GM18868 (cell line): ENCODE results near the gene MLLT1.

Experiments used
- ATAC-seq: cut with Tn5 transposase; IDR thresholded peaks from one replicate; pipeline ENCODE4 v1.9.1; 2021; ENCODE audit warnings: mild to moderate bottlenecking, moderate library complexity; ENCODE audit not compliant: unreplicated experiment

The MLLT1 gene

GRCh38 chr19:6223461-6224307 lies 56.1 kb downstream of the MLLT1 start:
- no peak for ATAC-seq

DNA sequence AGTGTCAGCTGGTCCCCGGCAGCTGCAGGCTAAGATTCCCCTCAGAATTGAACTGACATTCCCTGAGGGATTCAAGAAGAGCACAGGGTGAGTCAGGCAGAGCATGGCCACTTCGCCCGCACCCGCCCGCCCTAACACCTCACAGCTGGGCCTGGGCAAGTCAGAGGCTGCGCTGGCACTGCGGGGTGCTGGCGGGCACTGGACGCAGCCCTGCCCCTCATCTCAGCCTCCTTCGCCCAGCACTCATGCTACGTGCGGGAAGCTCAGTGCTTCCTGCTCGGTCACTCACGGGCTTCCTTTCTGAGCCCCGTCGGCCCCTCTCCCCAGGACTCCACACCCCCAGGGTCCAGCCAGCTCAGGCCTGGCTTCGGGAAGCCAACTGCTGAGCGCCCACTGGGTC lies 56.9 kb downstream of the MLLT1 start:
- no peak for ATAC-seq

- ATAC-seq = no peak
Measured at GRCh38 chr19:6221878-6222746, 57.7 kb downstream of the MLLT1 start.

DNA sequence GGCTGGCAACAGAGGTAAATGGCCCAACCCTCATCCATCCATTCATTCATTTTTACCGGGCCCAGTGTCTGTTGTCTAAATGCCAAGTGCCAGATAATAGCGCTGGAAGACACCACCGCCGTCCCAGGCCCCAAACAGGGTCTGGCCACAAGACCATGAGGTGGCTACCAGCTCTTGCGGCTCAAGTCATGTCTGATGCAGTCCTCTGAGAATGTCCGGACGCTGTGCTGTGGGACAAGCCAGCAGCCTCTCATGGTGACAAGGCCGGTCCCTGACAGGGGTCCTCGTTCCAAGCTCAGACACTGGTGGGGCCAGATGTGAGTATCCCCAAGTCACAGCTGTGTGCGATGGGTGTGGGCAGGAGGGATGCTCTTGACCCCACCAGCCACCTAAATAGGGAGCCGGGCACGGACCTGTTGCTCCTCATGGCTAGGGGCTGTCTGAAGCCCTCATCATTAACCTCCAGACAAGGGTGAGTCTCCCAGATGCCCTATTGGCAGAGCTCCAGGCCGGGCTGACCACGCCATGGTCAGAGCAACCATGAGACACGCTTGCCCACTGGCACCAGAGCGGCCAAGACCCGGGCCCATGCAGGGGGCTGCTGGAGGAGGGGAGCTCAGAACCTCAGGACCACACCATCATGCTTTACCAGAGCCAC lies 58.4 kb downstream of the MLLT1 start:
- no peak for ATAC-seq

- ATAC-seq = no peak
Measured at GRCh38 chr19:6220385-6221191, 59.2 kb downstream of the MLLT1 start.

- no peak for ATAC-seq
Measured at GRCh38 chr19:6219586-6220290, 60.0 kb downstream of the MLLT1 start.

DNA sequence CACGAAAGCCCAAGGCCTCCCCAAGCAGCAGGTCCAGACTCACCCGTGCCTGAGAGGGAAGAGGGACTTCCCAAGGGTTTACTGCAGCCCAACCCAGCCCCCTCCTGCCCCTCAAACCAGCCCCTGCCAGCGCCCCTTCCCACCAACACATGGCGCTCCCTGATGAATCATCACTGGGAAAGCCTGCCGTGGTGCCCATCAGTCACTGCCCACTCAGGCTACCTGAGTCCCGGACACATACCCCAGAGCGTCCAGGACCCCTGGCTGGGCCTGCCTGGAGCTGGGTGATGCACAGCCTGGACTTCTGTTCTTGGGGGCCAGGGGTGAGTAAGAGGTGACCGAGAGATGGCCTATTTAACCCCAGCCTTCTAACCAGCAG lies 60.6 kb downstream of the MLLT1 start:
- no peak for ATAC-seq

- ATAC-seq = no peak
Measured at GRCh38 chr19:6218491-6219146, 61.2 kb downstream of the MLLT1 start.

GRCh38 chr19:6217752-6218334 lies 61.9 kb downstream of the MLLT1 start:
- ATAC-seq = no peak

GRCh38 chr19:6216996-6217751 lies 62.6 kb downstream of the MLLT1 start:
- no peak for ATAC-seq

DNA sequence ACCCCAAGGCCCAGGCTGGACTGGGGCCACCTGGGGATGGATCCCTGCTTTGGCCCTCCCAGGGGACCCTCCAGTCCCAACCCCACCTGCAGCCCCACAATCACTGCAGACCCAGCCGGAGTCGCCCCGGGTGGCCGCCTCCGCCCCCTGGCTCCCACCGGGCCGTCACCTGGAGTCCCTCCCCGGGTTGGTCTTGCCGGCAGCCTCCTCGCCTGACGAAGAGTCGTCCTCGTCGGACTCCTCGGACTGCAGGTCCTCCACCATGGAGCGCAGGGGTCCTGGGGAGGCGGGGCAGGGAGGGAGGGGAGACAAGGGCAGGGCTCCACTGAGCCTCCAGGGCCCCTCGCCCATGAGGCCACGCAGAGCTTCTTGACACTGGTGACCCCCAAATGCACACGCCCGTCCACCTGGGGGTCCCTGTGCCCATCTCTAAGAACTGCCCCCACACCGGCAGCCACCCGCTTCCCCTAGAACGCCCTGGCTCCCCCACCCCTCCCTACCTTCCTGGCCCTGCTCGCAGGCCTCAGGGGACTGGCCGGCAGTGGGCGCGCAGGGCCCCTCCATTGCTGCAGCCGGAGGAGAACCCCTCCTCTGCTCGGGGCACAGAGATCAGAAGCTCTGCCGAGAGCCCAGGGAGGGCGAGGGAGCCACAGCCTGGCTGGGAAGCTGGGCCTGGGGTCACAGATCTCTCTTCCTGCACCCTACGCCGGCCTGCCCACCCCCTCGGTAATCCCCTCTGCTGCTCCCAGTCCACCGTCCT lies 63.4 kb downstream of the MLLT1 start:
- no peak for ATAC-seq

- ATAC-seq = no peak
Measured at GRCh38 chr19:6215701-6216235, 64.0 kb downstream of the MLLT1 start.

DNA sequence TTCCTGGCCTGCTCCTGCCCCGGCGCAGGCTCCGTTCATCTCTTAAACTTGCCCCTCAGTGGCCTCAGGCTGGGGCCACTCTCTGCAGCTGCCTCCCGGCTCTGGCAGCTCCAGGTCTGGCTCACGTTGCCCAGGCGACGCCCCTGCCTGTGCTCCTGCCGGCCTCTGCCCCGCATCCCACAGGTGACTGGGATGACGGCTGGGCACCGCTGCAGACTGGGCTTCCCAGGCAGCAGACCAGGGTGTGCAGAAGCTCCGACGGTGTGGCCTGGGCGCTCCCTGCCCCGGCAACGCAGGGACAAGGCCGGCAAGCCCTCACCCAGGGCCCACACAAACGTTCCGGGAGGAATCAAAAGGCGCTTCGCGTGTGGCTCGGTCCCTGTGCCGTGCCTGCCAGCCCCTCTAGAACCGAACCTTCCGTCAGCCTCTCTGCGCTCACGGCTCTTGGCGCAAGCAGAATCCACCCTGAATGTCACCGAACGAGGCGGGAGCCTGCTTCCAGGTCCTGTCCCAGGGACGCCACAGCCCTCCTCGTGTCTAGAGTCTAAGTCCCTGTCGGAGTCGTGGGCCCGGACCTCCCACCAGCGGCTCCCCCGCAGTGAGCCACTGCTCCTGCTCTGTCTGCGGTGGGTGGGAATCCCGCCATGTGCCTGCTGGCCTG lies 64.8 kb downstream of the MLLT1 start:
- ATAC-seq = no peak

DNA sequence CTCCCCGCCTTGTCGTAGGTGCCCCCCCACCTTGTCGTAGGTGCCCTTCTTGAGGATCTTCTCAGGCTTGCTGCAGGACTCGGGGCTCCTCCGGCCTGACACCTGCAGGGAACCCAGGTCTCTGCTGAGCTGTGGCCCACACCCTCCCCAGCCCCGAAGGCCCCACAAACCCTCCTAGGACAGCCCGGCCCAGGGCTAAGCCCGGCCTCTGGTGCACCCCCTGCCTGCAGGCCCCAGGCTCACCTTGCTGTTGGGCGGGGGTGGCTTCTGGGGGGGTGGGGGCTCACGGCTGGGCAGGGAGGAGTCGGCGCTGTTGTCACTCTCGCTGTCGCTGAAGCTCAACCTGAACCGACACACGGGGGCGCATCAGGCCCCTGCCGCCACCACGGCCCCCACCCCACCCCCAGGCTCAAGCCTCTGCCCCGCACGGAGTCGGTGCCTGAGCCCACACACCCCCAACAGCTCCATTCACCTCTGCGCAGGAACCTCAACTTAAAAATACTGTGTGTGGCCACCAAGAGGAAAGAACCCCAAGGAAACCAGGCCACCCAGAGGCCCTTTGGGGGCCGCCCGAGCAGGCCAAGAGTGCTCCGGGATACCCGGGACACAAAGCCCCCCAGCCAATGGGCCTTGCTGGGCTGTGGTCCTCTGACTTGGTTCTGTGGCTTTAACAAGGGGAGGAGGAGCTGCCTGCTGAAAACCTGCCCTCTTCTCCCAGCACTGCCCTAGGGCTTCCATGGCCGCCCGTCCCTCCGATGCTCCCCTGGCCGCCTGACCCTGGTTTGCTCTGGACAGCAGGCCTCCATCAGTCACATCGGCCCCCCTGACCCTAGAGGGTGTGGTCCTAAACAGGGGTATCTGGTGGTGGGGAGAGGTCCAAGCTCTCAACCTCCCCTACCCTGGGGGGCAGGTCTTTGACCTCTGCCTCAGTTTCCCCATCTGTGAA lies 65.8 kb downstream of the MLLT1 start:
- no peak for ATAC-seq

- ATAC-seq = no peak
Measured at GRCh38 chr19:6213266-6213595, 66.5 kb downstream of the MLLT1 start.
